GM18868 (cell line): ENCODE measurements around the gene HOXB3.

Source experiments
- ATAC-seq: cut with Tn5 transposase; IDR thresholded peaks from one replicate; pipeline ENCODE4 v1.9.1; 2021; ENCODE audit warnings: mild to moderate bottlenecking, moderate library complexity; ENCODE audit not compliant: unreplicated experiment

Gene HOXB3

DNA sequence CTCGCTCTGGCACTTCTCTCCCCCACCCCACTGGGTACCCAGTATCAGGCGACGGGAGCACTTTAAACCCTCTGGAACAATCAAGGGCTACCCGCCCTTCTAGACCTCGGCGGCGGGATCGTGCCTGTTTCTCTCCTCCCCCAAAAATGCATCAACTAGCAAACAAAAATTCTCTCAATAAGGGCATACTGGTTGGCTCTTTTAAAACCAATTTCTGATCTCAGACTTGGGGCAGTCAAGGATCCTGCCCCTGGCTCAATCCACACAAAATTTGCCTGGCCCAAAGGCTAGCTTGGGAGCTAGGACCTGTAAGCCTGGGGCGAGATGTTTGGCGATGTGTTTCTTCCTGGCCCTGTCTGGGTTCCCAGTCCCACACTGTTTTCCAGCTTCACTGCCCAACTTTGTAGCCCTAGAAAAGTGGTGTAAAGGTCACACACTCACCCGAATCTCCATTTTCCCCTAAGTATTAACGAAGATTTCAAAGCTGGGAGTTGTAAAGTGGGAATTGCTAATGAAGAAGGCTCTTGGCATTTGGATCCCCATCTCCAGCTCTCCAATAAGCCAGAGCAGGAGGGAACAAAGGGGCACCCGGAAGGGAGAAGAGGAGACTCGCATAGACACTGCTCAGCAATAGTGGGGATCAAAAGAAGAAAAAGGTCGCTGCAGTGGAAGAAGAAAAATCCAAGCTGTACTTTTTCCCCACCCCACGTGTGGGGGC, 30.8 kb downstream of the HOXB3 start:
- no peak for ATAC-seq

DNA sequence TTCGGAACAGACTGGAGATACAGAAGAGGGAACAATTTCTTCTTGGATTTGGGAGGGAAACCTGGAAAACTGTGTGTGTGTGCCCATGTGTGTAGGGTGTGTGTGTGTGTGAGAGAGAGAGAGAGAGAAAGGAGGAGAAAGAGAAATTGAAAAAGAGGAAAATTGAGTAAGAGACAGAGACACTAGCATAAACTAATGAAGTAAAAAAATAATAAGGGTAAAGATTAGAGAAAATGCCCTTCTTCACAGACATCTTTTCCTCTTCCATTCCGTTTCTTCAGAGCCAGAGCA, 31.3 kb downstream of the HOXB3 start:
- no peak for ATAC-seq

DNA sequence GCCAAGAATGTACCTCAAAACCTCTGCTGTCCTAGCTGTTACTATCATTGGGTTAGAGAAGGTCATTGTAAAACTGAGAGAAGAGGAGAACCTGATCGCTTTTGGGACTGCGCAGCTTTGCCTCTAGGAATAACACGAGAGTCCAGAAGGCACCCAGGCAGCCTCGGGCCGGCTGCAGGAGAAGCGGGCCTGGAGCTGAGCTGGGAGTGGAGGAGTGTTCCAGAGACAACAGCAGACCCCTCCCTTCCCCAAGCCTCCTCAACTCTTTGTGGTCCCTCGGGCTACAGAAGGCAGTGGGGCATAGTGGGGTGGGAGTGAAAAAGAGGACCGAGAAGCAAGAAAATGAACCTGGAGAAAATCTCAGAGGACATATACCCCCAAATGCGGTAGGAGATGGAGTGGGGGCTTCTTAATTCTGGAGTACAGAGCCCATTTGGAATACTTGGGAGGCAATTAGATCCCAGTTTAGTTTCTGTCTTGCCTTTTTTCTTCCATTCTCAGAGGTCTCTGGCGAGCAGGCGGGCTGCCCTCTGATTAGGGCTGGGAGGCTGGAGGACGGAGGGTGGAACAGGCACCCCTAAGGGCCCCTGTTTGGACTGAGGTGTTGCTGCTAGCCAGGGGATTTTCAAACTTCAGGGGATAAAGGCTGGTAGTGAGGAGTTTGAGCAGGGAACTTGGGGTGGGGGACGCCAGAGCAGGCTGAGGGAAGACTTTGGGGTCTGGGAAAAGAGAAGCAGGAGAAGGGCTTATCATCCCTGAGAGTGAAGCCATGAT, 31.8 kb downstream of the HOXB3 start:
- ATAC-seq: no peak

DNA sequence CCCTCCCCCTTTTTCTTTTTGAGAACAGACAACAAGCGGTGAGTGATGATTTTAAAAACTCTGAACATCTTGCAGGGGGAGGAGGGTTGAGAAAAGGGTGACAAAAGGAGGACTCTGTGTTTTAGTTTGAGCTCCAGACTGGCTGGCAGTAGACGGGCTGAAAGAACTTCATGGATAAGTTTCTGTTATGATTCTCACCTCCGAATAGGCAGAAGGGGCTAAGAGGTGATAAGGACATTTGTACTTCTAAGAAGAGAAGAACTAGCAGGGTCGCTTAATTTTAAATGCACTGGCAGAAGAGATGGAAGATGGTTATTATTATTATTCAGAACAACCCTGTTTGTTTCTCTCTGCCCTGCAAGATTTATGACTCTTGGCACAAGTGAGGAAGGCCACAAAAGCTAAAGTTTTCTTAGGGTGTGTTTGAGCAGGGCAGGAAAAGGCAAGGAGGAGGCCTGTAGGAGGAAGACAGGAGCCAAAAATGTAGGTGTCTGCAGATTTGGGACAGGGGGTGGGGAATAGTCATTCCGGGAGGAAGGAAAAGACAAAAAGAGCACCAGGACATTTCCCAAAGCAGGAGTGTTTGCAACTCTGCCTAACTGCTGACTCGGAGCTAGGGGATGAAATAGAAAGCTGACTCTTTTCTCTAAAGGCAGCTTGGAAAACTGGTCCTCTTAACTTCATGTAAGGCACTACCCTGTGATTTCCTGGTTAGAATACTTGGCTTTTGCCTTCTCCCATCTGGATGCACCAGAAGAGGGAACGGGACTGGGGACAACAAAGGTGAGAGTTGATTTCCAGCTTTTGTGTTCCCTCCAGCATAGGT, 33.3 kb downstream of the HOXB3 start:
- no peak for ATAC-seq

DNA sequence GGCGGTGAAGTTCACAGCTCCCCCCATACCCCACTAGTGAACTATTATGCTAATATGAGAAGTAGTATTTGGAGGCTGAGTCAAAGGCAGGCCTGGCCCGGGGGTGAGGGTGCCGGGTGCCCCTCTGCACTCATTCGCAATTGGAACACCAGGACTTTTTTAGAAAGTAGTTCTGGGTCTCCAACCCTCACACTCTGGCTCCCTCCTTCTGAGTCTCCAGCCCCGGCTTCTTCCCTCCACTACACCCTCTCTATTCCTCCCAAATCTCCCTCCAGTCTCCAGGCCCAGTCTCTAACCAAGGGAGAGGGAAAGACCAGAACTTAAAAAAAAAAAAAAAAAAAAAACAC, 33.8 kb downstream of the HOXB3 start:
- ATAC-seq: no peak

DNA sequence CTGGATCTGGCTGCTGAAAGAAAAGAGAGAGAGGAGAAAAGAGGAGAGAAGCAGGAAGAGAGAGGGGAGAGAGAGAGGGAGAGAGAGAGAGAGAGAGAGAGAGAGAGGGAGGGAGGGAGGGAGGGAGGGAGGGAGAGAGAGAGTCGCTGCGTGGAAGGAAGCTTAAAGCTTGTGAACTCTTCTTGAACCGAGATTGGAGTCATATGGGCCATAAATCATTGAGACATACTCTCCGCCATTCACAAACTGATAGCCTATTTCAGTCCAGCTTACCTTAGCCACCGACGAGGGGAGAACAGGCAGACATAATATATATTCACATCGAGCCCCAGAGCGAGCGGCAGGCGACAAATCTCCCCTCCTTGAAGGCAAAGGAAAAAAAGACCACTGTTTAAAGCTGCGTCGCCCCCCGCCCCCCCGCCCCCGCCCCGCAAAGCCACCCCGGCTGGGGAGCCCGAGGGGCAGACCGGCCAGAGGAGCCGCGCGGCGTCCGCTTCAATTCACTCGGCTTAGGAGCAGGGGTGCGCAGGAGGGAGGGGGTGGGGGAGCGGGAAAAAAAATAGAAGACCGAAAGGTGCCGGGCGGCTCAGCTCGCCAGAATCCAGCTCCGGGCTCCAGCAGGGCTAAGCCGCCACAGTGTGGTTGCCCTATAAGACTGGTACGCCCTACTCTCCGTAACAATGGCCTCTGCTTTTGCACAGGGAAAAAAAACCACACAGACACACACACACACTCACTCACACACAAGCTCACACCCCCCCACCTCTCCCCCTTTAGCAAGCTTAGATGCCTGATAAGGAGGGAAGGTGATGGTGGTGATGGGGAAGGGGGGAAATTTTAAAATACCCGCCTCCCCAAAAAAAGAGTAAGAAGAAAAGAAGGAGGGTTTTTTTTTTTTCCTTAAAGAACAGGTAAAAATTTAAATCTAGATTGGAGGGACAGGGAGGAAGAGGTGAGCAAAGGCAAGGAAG, 34.5 kb downstream of the HOXB3 start:
- no peak for ATAC-seq

DNA sequence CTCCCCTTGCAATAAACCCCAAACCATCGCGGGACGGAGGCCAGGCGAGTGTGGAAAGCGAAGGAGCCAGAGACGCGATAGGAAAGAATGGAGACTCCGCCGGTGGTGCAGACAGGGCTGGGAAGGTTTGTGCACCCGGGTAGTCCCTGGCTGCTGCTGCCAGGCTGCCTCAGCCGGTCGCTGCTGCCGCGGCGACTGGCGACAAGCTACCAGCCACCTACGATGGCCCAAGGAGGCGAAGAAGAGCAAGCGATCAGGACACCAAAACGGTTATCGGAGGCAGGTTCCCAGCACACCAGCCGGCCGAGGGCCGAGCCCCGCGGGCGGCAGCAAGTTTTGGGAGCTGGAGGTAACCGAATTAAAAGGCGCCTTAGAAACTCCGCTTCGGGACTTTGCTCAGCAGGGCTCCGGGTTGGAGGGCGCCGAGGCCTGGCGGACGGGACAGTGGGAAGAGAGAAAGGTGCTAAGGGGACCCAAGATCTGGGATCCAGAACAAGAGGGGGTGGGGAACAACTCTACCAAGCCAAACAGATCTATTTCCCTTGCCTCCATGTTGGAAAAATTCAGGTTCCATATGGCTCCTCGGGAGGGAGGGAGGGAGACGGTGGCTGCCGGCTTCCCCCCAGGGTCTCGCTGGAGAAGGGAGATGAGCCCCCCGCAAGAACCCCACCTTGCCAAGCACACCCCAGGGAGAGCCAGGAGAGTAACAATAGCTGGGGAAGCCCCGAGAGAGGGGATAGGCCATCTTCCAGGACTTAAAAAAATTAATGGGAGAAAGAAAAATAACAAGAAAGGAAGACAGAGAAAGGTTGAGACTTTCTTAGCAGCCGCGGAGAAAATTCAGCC, 35.4 kb downstream of the HOXB3 start:
- ATAC-seq: no peak

DNA sequence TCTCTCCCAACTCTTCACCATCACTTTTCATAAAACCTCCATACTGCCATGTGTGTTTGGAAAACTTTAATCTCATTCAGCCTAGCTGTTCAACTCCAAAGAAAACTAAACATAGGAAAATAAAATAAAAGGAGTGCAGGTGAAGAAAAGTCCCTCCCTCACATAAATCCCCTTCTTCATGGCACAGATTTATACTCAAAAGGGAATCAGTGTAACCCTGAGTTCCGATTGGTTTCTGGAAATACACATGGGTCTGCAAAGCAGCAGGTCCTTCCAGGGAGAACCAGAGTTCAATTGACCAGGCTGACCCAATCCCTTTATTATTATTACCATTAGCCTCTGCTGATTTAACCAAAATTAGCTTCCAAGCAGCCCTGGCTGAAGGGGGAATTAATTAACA, 36.2 kb downstream of the HOXB3 start:
- no peak for ATAC-seq

DNA sequence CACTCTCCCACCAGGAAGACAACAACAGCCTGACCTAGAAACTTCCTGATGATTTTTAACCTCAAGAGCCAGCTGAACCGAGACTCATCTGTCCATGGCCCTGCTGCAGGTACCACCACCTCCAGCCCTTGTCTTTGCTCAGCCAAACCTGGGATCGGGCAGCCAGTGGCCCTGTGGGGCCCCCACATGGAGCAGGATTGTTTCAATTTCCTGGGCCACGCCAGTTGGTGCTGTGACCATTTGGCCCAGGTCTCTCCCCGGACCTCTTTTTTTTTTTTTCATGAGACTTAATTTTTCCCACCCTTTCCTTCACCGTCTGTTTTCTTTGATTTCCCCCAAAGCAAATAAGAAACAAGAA, 36.9 kb downstream of the HOXB3 start:
- ATAC-seq: no peak

DNA sequence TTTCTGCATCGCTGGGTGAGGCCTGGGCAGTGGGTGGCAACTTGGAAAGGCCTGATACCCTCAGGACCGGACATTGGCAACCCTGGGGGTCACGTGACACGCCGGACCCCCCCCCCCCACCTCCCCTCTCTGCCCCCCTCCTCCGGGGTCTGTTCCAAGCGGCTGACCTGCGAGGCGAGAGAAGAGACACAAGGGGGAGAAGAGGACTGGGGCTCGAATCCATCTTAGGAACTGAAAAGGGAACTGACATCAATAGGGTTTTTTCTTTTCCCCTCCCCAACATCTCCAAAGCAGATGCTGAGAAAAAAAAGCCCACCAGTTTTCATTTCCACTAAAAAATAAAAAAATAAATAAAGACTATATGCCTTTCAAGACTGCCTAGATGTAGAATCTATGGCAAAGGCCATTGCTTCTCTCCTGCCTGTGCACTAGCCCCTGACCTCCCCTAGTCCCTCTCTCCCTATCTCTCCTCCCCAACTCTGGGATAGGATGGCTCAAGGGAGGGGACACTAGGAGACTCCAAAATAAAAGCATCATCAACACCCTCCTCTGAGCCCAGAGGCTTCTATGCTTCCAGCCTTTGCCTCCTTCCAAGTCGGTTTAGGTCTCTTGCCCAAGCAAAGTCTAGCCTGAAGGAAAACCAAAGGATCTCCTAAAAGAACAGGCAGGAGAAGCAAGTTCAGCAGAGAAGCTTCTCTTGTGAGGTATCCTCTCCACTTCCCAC, 37.4 kb downstream of the HOXB3 start:
- ATAC-seq: no peak

DNA sequence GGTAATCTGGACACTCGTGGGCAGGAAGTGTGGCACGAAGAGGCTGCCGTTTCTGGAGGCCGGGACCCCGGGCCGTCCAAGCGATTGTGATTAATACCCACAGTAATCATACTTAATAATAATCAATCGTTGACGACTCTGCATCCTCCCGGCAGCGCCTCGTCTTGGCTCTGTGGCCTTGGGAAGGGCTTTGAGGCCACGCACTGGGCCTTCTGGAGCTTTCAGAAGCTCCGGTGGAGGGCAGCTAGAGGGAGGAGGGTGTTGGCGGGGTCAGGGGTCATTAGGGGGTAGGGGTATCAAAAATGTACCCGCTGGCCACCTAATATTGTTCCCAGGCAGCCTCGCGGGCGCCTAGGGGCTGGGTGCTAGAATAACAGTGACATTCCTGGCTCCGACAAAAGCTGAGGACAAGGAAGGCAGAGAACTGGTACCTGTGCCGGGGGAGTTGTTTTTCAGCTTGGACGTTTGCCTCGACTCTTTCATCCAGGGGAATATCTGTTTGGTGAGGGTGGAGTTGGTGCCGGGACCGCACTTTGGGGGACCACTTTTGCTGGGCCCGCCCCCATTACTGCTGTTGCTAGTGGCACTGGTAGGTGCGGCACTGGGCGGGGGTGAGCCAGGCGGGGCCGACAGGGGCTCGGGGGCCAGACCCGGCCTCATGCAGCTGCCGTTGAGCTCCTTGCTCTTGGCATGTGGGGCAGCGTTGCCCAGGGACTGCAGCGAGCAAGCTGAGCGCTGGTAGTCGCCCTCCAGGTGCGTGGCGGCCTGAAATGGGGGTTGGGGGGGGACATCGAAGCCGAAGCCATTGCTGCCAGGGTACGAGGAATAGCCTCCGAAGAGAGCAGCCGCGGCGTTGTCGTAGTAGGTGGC, 38.2 kb downstream of the HOXB3 start:
- ATAC-seq: no peak

DNA sequence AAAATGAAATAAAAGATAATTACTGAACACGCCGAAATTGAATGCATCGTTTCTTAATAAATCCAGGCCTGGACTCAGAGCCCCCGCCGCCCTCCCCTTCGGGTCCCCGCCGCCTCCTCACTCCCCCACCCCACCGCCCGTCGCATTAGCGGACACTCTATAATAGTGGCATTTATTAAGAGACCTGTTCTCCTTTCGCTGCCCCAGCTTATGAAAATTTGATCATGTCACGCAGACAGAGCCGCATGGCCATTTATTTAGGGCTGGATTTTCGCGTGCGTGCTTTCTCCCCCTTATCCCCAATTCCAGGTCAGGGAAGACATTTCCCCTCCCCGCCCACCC, 38.9 kb downstream of the HOXB3 start:
- ATAC-seq: no peak

DNA sequence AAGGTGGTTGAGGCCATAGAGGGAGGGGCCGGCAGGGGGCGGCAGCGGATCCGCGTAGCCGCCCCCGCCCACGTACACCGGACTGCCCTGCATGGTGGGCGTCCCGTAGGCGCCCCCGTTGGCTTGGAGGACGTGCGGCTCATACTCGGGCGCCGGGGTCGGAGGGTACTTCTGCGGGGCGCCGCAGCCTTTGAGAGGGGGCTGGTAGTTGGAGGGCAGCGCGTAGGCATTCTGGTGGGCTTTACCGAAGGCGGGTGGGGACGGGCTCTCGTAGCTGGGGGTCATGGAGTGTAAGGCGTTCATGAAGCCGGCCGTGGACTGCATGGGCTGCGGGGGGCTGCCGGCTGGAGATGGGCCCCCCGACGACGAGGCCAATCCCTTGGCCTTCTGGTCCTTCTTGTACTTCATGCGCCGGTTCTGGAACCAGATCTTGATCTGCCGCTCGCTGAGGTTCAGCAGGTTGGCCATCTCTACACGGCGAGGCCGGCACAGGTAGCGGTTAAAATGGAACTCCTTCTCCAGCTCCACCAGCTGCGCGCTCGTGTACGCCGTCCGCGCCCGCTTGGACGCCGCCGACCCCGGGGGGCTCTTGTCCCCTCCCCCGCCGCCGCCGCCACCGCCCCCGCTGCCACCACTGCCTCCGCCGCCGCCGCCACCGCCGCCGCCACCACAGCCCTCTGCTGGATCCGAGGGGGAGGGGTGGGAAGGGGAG, 39.4 kb downstream of the HOXB3 start:
- ATAC-seq: no peak

DNA sequence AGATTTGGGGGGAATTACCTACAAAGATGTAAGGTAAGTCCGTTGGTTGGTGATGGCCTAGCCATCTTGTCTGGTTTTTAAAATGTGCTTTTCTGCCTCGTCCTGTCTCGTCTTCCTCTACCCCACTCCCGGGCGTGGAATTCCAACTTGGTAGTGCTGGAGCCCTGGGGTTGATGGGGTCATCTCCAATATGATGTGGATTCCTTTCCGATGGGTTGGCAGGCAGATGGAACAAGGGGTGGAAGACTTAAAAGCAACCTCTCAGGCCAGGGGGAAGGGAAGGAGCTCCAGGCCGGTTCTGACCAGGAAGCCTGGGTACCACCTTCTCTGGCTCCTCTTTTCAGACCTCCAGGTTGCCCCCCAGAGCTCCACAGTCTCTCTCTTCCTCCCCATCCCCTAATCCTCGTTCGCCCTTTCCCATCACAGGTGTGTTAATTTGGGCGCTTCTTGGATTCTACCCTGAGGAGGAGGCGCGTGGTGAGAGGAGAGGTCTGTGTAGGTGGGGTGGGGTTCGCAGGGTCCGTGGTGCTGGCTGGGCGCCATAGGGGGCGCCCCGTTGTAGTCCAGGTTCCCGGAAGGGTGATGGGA, 40.0 kb downstream of the HOXB3 start:
- ATAC-seq: no peak

DNA sequence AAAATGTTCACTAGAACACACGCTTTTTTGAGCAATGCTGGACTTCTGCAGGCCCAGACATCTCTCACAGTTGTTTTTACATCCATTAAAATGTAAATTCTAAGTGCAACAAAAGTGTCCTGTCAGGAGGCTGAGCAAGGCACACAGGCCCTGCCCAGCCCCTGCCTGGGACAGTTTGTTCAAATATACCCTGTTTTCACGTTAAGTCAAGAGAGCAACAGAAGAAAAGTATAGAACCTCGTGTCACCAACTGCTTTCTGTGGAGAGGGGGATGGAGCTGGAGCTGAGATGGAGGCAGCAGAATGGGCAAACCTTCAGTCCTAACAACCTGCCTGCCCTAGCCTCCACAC, 40.8 kb downstream of the HOXB3 start:
- ATAC-seq: no peak

DNA sequence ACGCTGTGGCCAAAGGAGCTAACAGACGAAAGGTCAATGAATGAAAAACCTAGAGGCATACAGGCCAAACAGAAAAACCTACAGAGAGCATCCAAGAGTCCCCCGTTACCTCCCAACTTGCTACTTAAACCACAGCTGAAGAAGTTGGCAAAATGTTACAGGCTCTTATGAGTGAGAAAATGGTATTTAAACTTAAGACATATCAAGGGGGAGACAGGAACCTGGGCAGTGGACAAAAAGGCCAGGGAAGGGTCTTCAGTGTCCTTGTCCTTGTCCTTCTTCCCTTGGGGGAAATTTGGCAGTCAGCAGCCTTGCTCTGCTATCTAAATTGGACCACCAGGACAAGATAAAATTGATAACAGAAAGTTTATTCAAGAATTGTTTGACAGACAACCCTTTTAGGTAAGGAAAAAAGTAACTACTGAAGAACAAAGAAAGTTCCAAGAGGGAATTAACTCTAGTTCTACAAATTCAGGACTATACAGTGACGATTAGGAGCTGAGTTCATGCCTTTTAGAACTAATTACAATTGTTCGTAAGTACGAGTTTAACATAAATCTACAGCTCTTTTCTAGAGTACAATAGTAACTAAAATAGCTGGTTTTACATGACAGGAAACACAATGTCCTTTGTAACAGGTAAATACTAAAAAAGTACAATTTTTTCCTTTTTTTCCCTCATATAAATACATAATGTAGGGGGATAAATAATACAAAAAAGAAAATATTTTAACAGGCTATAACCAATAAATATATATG, 41.3 kb downstream of the HOXB3 start:
- no peak for ATAC-seq
